ENCODE measurements around the gene AASDH. TPM values are rescaled to one million over a fixed set of nuclear protein-coding genes. Genes with fewer than 3 reads are reported as not detected.

Gene AASDH
- total RNA-seq, 1 experiment from 2014 or later, result 5.4 TPM

GRCh38 chr4:56389558-56389957 is 2.3 kb upstream of the AASDH start:
- no peak for ATAC-seq
- H3K9me3 ChIP-seq (ENCODE audit: control insufficient read depth, insufficient read depth, low read depth, low read length), result no peaks in the 10 kb centered on the region
- POLR2A ChIA-PET, result no interaction called here
- H3K27ac ChIP-seq (ENCODE audit: low read length), result no peak overlapping the region
- TF ChIP-seq TCF7L2 (IDR thresholded peaks at IDR 0.05; ENCODE audit: low read depth, low read length) (no peak), SIN3A (IDR thresholded peaks at IDR 0.05; ENCODE audit: borderline replicate concordance, insufficient read depth, low read depth, low read length) (no peak), CTCF (IDR thresholded peaks at IDR 0.05) (no peak), POLR2AphosphoS5 (IDR thresholded peaks at IDR 0.05; ENCODE audit: low read depth, low read length) (no peak), REST (IDR thresholded peaks at IDR 0.05; ENCODE audit: insufficient read depth in 1 of 2, low read depth in 2 of 2, low read length in 1 of 2) (no peak)
- peaks cover 8% of the 10 kb centered on the region for H3K4me1 ChIP-seq (ENCODE audit: control insufficient read depth, insufficient read depth, low read length)
- CTCF ChIA-PET, result no interaction called here
- intact Hi-C loops (cut with micrococcal nuclease; ENCODE audit: unreplicated experiment) (no loop called here), in situ Hi-C loops (cut with HindIII; ENCODE audit: low pct_unique_long_range_greater_than_20kb, low sequenced_read_pairs) (no loop called here)
- no peak for DNase-seq (ENCODE audit: low read depth, low spot score)
- no peak overlapping the region for H3K4me3 ChIP-seq (ENCODE audit: low read depth in 2 of 2, low read length in 2 of 2)
- no TSS peak for BruUV-seq (replicated peaks)
- no peaks in the 10 kb centered on the region for H3K27me3 ChIP-seq (ENCODE audit: control insufficient read depth, insufficient read depth, low read length)
- peaks cover 5% of the 10 kb centered on the region for H3K36me3 ChIP-seq (ENCODE audit: control insufficient read depth, insufficient read depth, low read length)

- Histone ChIP-seq H3K36me3 (ENCODE audit: control insufficient read depth, insufficient read depth, low read length) (peaks cover 3% of the 10 kb centered on the region), H3K27me3 (ENCODE audit: control insufficient read depth, insufficient read depth, low read length) (no peaks in the 10 kb centered on the region), H3K27ac (ENCODE audit: low read length) (peak overlapping the region; percentile 87), H3K9me3 (ENCODE audit: control insufficient read depth, insufficient read depth, low read depth, low read length) (no peaks in the 10 kb centered on the region), H3K4me3 (ENCODE audit: low read depth in 2 of 2, low read length in 2 of 2) (peak overlapping the region; percentile 85 to 91), H3K4me1 (ENCODE audit: control insufficient read depth, insufficient read depth, low read length) (peaks cover 8% of the 10 kb centered on the region)
- intact Hi-C loops (cut with micrococcal nuclease; ENCODE audit: unreplicated experiment), result no loop called here
- ATAC-seq (no peak), DNase-seq (ENCODE audit: low read depth, low spot score) (no peak)
- no TSS peak for BruUV-seq (replicated peaks)
- POLR2A ChIA-PET, result no interaction called here
- no peak for TF ChIP-seq REST (IDR thresholded peaks at IDR 0.05; ENCODE audit: insufficient read depth in 1 of 2, low read depth in 2 of 2, low read length in 1 of 2)
- TF ChIP-seq SIN3A (IDR thresholded peaks at IDR 0.05; ENCODE audit: borderline replicate concordance, insufficient read depth, low read depth, low read length), result no peak
- TF ChIP-seq CTCF (IDR thresholded peaks at IDR 0.05), result no peak
- no peak for TF ChIP-seq TCF7L2 (IDR thresholded peaks at IDR 0.05; ENCODE audit: low read depth, low read length)
- TF ChIP-seq POLR2AphosphoS5 (IDR thresholded peaks at IDR 0.05; ENCODE audit: low read depth, low read length), result no peak
- in situ Hi-C loops (cut with HindIII; ENCODE audit: low pct_unique_long_range_greater_than_20kb, low sequenced_read_pairs), result no loop called here
- CTCF ChIA-PET, result no interaction called here
Measured at GRCh38 chr4:56388306-56388705, 1.0 kb upstream of the AASDH start.

Data from Panc1 (cell line).